ENCODE measurements around the gene ESYT2. TPM values are rescaled to one million over a fixed set of nuclear protein-coding genes. Genes with fewer than 3 reads are reported as not detected.

Gene ESYT2
- total and polyA plus RNA-seq, 2 donors (not counting 1 experiment from before 2014, with no cell fraction given): 66.0 to 93.0 TPM

DNA sequence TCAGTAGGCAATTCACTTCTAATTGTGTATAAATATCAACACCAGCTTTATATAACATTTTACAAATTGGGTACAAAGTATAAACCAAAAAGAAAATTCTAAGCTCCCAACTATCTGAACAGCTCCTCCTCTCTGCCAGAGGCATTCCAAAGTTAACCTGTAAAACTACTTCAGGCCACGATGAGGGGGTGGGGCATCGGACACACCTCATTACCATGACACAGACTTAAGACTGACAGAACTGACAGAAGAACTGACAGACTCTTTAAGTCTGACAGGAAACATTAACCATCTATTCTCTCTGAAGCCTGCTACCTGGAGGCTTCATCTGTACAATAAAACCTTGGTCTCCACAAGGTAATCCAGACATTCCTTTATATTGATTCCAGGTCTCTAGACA, 12.3 kb downstream of the ESYT2 start:
- Histone ChIP-seq H3K4me3 (replicated peaks in 1 of 4; ENCODE audit: control extremely low read depth in 1 of 4, insufficient read depth in 1 of 4, low read depth in 3 of 4, low read length in 4 of 4) (no peak overlapping the region), H3K4me2 (ENCODE audit: extremely low read depth, insufficient read depth, low read length) (no peak overlapping the region), H3K36me3 (ENCODE audit: control insufficient read depth, insufficient read depth, low read length) (no peaks in the 10 kb centered on the region), H3K9ac (ENCODE audit: insufficient read depth, low read length) (no peak overlapping the region), H3K4me1 (ENCODE audit: control insufficient read depth, extremely low read depth, insufficient read depth, low read length) (peaks cover 23% of the 10 kb centered on the region), H3K27ac (ENCODE audit: insufficient read depth, low read length) (peak overlapping the region; percentile 98), H4K20me1 (ENCODE audit: control insufficient read depth, extremely low read depth, insufficient read depth, low read length) (no peaks in the 10 kb centered on the region), H3K79me2 (ENCODE audit: control insufficient read depth, insufficient read depth, low read length) (peaks cover 75% of the 10 kb centered on the region), H2AFZ (ENCODE audit: low read length) (no peak overlapping the region), H3K27me3 (ENCODE audit: control insufficient read depth, insufficient read depth, low read length) (no peaks in the 10 kb centered on the region), H3K9me3 (ENCODE audit: control insufficient read depth, insufficient read depth, low read depth, low read length) (no peaks in the 10 kb centered on the region)
- no peak for DNase-seq (ENCODE audit: low read depth in 2 of 2)
- TF ChIP-seq EZH2 (IDR thresholded peaks at IDR 0.05; ENCODE audit: low read length, missing control alignments): no peak
- TF ChIP-seq, protein P1, sequence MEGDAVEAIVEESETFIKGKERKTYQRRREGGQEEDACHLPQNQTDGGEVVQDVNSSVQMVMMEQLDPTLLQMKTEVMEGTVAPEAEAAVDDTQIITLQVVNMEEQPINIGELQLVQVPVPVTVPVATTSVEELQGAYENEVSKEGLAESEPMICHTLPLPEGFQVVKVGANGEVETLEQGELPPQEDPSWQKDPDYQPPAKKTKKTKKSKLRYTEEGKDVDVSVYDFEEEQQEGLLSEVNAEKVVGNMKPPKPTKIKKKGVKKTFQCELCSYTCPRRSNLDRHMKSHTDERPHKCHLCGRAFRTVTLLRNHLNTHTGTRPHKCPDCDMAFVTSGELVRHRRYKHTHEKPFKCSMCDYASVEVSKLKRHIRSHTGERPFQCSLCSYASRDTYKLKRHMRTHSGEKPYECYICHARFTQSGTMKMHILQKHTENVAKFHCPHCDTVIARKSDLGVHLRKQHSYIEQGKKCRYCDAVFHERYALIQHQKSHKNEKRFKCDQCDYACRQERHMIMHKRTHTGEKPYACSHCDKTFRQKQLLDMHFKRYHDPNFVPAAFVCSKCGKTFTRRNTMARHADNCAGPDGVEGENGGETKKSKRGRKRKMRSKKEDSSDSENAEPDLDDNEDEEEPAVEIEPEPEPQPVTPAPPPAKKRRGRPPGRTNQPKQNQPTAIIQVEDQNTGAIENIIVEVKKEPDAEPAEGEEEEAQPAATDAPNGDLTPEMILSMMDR (conservative IDR thresholded peaks at IDR 0.05 in 1 of 2, IDR thresholded peaks at IDR 0.05 in 1 of 2; ENCODE audit: low read depth in 1 of 2, low read length in 2 of 2): no peak

DNA sequence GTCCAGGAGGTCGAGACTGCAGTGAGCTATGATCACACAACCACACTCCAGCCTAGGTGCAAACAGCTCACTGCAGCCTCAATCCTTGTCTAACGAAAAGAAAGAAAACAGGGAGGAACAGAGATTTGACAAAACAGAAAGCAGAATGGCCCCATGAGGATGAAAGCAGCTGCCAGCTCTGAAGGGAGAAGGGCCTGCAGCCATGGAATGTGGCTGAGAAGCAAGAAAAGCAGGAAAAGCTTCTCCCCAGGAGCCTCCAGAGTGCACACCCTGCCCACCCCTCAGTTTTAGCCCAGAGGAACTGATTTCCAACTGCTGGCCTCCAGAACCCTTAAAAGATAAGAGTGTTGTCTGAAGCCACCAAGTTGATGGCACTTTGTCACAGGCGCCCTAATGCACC, 13.0 kb downstream of the ESYT2 start:
- H4K20me1 ChIP-seq (ENCODE audit: control insufficient read depth, extremely low read depth, insufficient read depth, low read length): no peaks in the 10 kb centered on the region
- H3K27ac ChIP-seq (ENCODE audit: insufficient read depth, low read length): no peak overlapping the region
- H3K79me2 ChIP-seq (ENCODE audit: control insufficient read depth, insufficient read depth, low read length): peaks cover 71% of the 10 kb centered on the region
- no peak for DNase-seq (ENCODE audit: low read depth in 2 of 2)
- peak overlapping the region in 1 of 4 experiments; percentile 21 for H3K4me3 ChIP-seq (replicated peaks in 1 of 4; ENCODE audit: control extremely low read depth in 1 of 4, insufficient read depth in 1 of 4, low read depth in 3 of 4, low read length in 4 of 4)
- no peaks in the 10 kb centered on the region for H3K27me3 ChIP-seq (ENCODE audit: control insufficient read depth, insufficient read depth, low read length)
- H3K4me2 ChIP-seq (ENCODE audit: extremely low read depth, insufficient read depth, low read length): peak overlapping the region; percentile 63
- H3K9ac ChIP-seq (ENCODE audit: insufficient read depth, low read length): no peak overlapping the region
- peaks cover 20% of the 10 kb centered on the region for H3K4me1 ChIP-seq (ENCODE audit: control insufficient read depth, extremely low read depth, insufficient read depth, low read length)
- no peaks in the 10 kb centered on the region for H3K9me3 ChIP-seq (ENCODE audit: control insufficient read depth, insufficient read depth, low read depth, low read length)
- H3K36me3 ChIP-seq (ENCODE audit: control insufficient read depth, insufficient read depth, low read length): no peaks in the 10 kb centered on the region
- no peak overlapping the region for H2AFZ ChIP-seq (ENCODE audit: low read length)
- no peak for TF ChIP-seq EZH2 (IDR thresholded peaks at IDR 0.05; ENCODE audit: low read length, missing control alignments)
- TF ChIP-seq, protein P1 (conservative IDR thresholded peaks at IDR 0.05 in 1 of 2, IDR thresholded peaks at IDR 0.05 in 1 of 2; ENCODE audit: low read depth in 1 of 2, low read length in 2 of 2): no peak

DNA sequence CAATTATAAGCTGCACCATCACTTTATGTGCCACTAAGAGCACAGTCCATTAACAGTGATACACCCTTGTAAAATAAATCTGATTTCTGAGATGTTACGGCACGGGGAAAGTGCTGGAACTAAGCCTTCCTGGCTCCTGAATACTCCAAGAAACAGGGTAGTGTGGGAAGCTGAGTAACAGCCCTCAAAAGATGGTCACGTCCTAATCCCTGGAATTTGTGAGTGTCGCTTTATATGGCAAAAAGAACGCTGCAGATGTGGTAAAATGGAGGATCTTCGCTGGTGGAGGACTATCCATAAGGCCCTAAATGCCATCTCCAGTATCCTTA, 13.5 kb downstream of the ESYT2 start:
- H3K36me3 ChIP-seq (ENCODE audit: control insufficient read depth, insufficient read depth, low read length): no peaks in the 10 kb centered on the region
- H3K9ac ChIP-seq (ENCODE audit: insufficient read depth, low read length): no peak overlapping the region
- H4K20me1 ChIP-seq (ENCODE audit: control insufficient read depth, extremely low read depth, insufficient read depth, low read length): no peaks in the 10 kb centered on the region
- no peak overlapping the region for H3K4me3 ChIP-seq (replicated peaks in 1 of 4; ENCODE audit: control extremely low read depth in 1 of 4, insufficient read depth in 1 of 4, low read depth in 3 of 4, low read length in 4 of 4)
- H3K27me3 ChIP-seq (ENCODE audit: control insufficient read depth, insufficient read depth, low read length): no peaks in the 10 kb centered on the region
- H3K9me3 ChIP-seq (ENCODE audit: control insufficient read depth, insufficient read depth, low read depth, low read length): no peaks in the 10 kb centered on the region
- no peak for DNase-seq (ENCODE audit: low read depth in 2 of 2)
- H3K79me2 ChIP-seq (ENCODE audit: control insufficient read depth, insufficient read depth, low read length): peaks cover 69% of the 10 kb centered on the region
- H3K4me1 ChIP-seq (ENCODE audit: control insufficient read depth, extremely low read depth, insufficient read depth, low read length): peaks cover 18% of the 10 kb centered on the region
- no peak overlapping the region for H3K4me2 ChIP-seq (ENCODE audit: extremely low read depth, insufficient read depth, low read length)
- TF ChIP-seq, protein P1 (conservative IDR thresholded peaks at IDR 0.05 in 1 of 2, IDR thresholded peaks at IDR 0.05 in 1 of 2; ENCODE audit: low read depth in 1 of 2, low read length in 2 of 2): no peak
- TF ChIP-seq EZH2 (IDR thresholded peaks at IDR 0.05; ENCODE audit: low read length, missing control alignments): no peak
- H2AFZ ChIP-seq (ENCODE audit: low read length): no peak overlapping the region
- no peak overlapping the region for H3K27ac ChIP-seq (ENCODE audit: insufficient read depth, low read length)

Measured in fibroblast of lung (primary cell).